HCT116 (cell line): ENCODE measurements around the gene FSHR. TPM values are rescaled to one million over a fixed set of nuclear protein-coding genes. Genes with fewer than 3 reads are reported as not detected.

Experiments used
- ATAC-seq: fragments of 200-7000 bp; cut with Tn5 transposase; 2 replicates; pipeline ENCODE4 v1.9.1; 2020; ENCODE audit warnings: mild to moderate bottlenecking, moderate library complexity
- BruUV-seq: library from RNA; stranded (reverse); fragments of 400-500 nt; replicated peaks from 2 replicates; lab custom pipeline; 2021; lab: Mats Ljungman, UMichigan
- CTCF ChIA-PET: fragments of 300-600 bp; sonication (Branson Sonifier 250); formaldehyde crosslinking; loops from one replicate; lab custom pipeline; 2021; ENCODE audit warnings: antibody characterized with exemption; lab: Charles Lee
- POLR2A ChIA-PET: fragments of 300-600, 350-600 bp; sonication (Branson Sonifier 250); formaldehyde crosslinking; loops from one replicate; lab custom pipeline; 2021; ENCODE audit warnings: antibody characterized with exemption; lab: Charles Lee
- RAD21 ChIA-PET, 2 experiments: fragments of 300-600 bp; sonication (Branson Sonifier 250); formaldehyde crosslinking; loops; one replicate each; lab custom pipeline; 2023; ENCODE audit warnings: low total read pairs in 2 of 2; ENCODE audit not compliant: uncharacterized antibody in 2 of 2, unreplicated experiment in 2 of 2, low non-redundant PET in 1 of 2; lab: Charles Lee
- DNase-seq: peaks from one replicate; pipeline ENCODE4 v3.0.0-alpha.2; 2010; ENCODE audit warnings: low read depth, low spot score
- H2AFZ ChIP-seq: fragments of 200-600 bp; shearing (Covaris generic), sonication (generic); 2 replicates; pipeline ENCODE4 v1.6.1; 2017; ENCODE audit warnings: low read depth, mixed run types, mixed read lengths, antibody characterized with exemption, low read length; ENCODE audit not compliant: poor library complexity, severe bottlenecking
- H3K27ac ChIP-seq: 2 replicates; pipeline ENCODE4 v1.5.1; 2012; ENCODE audit warnings: low read depth, low read length
- H3K27me3 ChIP-seq: fragments of 200-600 bp; sonication (generic); 2 replicates; pipeline ENCODE4 v1.6.1; 2016; ENCODE audit warnings: mixed run types, low read length, mixed read lengths; ENCODE audit not compliant: insufficient read depth
- H3K36me3 ChIP-seq, 2 experiments: fragments of 200-500 bp in 1 of 2; fragments of 200-600 bp in 1 of 2; sonication (Bioruptor generic) in 1 of 2; sonication (generic) in 1 of 2; 2 replicates each; pipeline versions ENCODE4 v1.5.1 to v1.6.1; 2014 to 2016; ENCODE audit warnings: low read length in 2 of 2, inconsistent platforms in 1 of 2, mixed read lengths in 1 of 2, mixed run types in 1 of 2; ENCODE audit not compliant: insufficient read depth in 2 of 2, control insufficient read depth in 1 of 2
- H3K4me1 ChIP-seq, 2 experiments: fragments of 200-600 bp in 1 of 2; sonication (generic) in 1 of 2; 2 replicates each; pipeline versions ENCODE4 v1.5.1 to v1.6.1; 2012 to 2017; ENCODE audit warnings: low read length in 2 of 2, inconsistent platforms in 1 of 2, mild to moderate bottlenecking in 1 of 2, mixed read lengths in 1 of 2, mixed run types in 1 of 2, moderate library complexity in 1 of 2; ENCODE audit not compliant: insufficient read depth in 2 of 2, control insufficient read depth in 1 of 2
- H3K4me2 ChIP-seq: fragments of 200-600 bp; sonication (generic); 2 replicates; pipeline ENCODE4 v1.6.1; 2017; ENCODE audit warnings: mixed run types, low read length, mixed read lengths
- H3K4me3 ChIP-seq, 2 experiments: fragments of 200-600 bp in 1 of 2; sonication (generic) in 1 of 2; replicated peaks in 1 of 2; 2 replicates each; pipeline ENCODE4 v1.5.1; 2011 to 2016; ENCODE audit warnings: low read length in 2 of 2, control low read depth in 1 of 2, low read depth in 1 of 2, mild to moderate bottlenecking in 1 of 2, mixed read lengths in 1 of 2, mixed run types in 1 of 2
- H3K79me2 ChIP-seq: fragments of 200-600 bp; sonication (generic); 2 replicates; pipeline ENCODE4 v1.6.1; 2017; ENCODE audit warnings: mild to moderate bottlenecking, mixed run types, low read length, moderate library complexity, mixed read lengths; ENCODE audit not compliant: insufficient read depth
- H3K9ac ChIP-seq: fragments of 200-600 bp; sonication (generic); 2 replicates; pipeline ENCODE4 v1.6.1; 2016; ENCODE audit warnings: low read length, mixed read lengths
- H3K9me2 ChIP-seq: fragments of 200-600 bp; sonication (generic), shearing (Covaris generic); 2 replicates; pipeline ENCODE4 v1.6.1; 2017; ENCODE audit warnings: mixed run types, mild to moderate bottlenecking, moderate library complexity; ENCODE audit not compliant: insufficient read depth
- H3K9me3 ChIP-seq, 2 experiments: fragments of 200-500 bp in 1 of 2; fragments of 200-600 bp in 1 of 2; sonication (Bioruptor generic) in 1 of 2; sonication (generic) in 1 of 2; 2 replicates each; pipeline ENCODE4 v1.6.1; 2014 to 2017; ENCODE audit warnings: low read length in 2 of 2, mixed read lengths in 2 of 2, inconsistent platforms in 1 of 2, low read depth in 1 of 2, mild to moderate bottlenecking in 1 of 2, mixed run types in 1 of 2, moderate library complexity in 1 of 2; ENCODE audit not compliant: control insufficient read depth in 1 of 2, insufficient read depth in 1 of 2
- H4K20me1 ChIP-seq: fragments of 200-600 bp; sonication (generic), shearing (Covaris generic); 2 replicates; pipeline ENCODE4 v1.6.1; 2017; ENCODE audit warnings: mixed run types, mild to moderate bottlenecking, moderate library complexity; ENCODE audit not compliant: insufficient read depth
- CBX3 ChIP-seq: IDR thresholded peaks from 2 replicates; pipeline ENCODE4 v1.6.1; 2012; ENCODE audit warnings: low read depth
- CTCF ChIP-seq, 3 experiments: fragments of 200-600 bp in 1 of 3; sonication (generic) in 1 of 3; IDR thresholded peaks in 2 of 3; conservative IDR thresholded peaks in 1 of 3; 2 replicates each; pipeline ENCODE4 v1.5.1; 2012 to 2017; ENCODE audit warnings: low read depth in 2 of 3, low read length in 2 of 3, antibody characterized with exemption in 1 of 3, borderline replicate concordance in 1 of 3, control low read depth in 1 of 3, mild to moderate bottlenecking in 1 of 3, mixed read lengths in 1 of 3, mixed run types in 1 of 3, moderate library complexity in 1 of 3; ENCODE audit not compliant: insufficient read depth in 1 of 3
- EGR1 ChIP-seq: IDR thresholded peaks from 2 replicates; pipeline ENCODE4 v1.6.1; 2012; ENCODE audit warnings: low read depth
- FOSL1 ChIP-seq: IDR thresholded peaks from 2 replicates; pipeline ENCODE4 v1.6.1; 2012; ENCODE audit warnings: low read depth
- MAX ChIP-seq: IDR thresholded peaks from 2 replicates; pipeline ENCODE4 v1.6.1; 2012
- SRF ChIP-seq: IDR thresholded peaks from 2 replicates; pipeline ENCODE4 v1.6.1; 2012; ENCODE audit warnings: low read depth
- ZFX ChIP-seq: fragments of 450-650 bp; IDR thresholded peaks from 2 replicates; pipeline ENCODE4 v1.6.1; 2017
- intact Hi-C: fragments of 100-400 bp; cut with micrococcal nuclease; formaldehyde crosslinking; loops from 2 replicates; pipeline ENCODE4 v1.10.0; 2022
- total RNA-seq: library from RNA; stranded (reverse); gene quantifications from one replicate; pipeline ENCODE4 v1.2.1, GENCODE V29; 2021; ENCODE audit not compliant: unreplicated experiment

Gene FSHR
- total RNA-seq, 1 experiment from 2014 or later: not detected

- intact Hi-C loops: no loop called here
- no peak overlapping the region for H3K9ac ChIP-seq
- no peaks in the 10 kb centered on the region for H3K9me2 ChIP-seq
- BruUV-seq: no TSS peak
- no peak overlapping the region for H3K27ac ChIP-seq
- no peak overlapping the region for H3K4me2 ChIP-seq
- POLR2A ChIA-PET: no interaction called here
- ATAC-seq: no peak
- TF ChIP-seq EGR1 (no peak), ZFX (no peak), CTCF (IDR thresholded peaks at IDR 0.05 in 2 of 3, conservative IDR thresholded peaks at IDR 0.05 in 1 of 3; ENCODE audit: borderline replicate concordance in 1 of 3, insufficient read depth in 1 of 3, low read depth in 2 of 3, low read length in 2 of 3) (no peak), FOSL1 (no peak), CBX3 (no peak)
- TF ChIP-seq, all 23 proteins: peak for 0
- no peak overlapping the region for H2AFZ ChIP-seq
- ChIA-PET CTCF (no interaction called here), RAD21 (no interaction called here)
- H4K20me1 ChIP-seq: no peaks in the 10 kb centered on the region
- no peaks in the 10 kb centered on the region for H3K27me3 ChIP-seq
- no peaks in the 10 kb centered on the region for H3K36me3 ChIP-seq
- H3K4me1 ChIP-seq: no peaks in the 10 kb centered on the region
- DNase-seq: no peak
- no peaks in the 10 kb centered on the region for H3K9me3 ChIP-seq
- H3K4me3 ChIP-seq: no peak overlapping the region
- H3K79me2 ChIP-seq: no peaks in the 10 kb centered on the region
Measured at GRCh38 chr2:48979691-48980090, 174.6 kb downstream of the FSHR start.

- no peaks in the 10 kb centered on the region for H3K9me3 ChIP-seq
- no peaks in the 10 kb centered on the region for H3K27me3 ChIP-seq
- no peaks in the 10 kb centered on the region for H3K9me2 ChIP-seq
- no TSS peak for BruUV-seq
- H4K20me1 ChIP-seq: no peaks in the 10 kb centered on the region
- no peak overlapping the region for H3K4me3 ChIP-seq
- no peak overlapping the region for H2AFZ ChIP-seq
- no peak overlapping the region for H3K9ac ChIP-seq
- CTCF ChIA-PET: no interaction called here
- no peaks in the 10 kb centered on the region for H3K79me2 ChIP-seq
- intact Hi-C loops: no loop called here
- RAD21 ChIA-PET: no interaction called here
- ATAC-seq (no peak), DNase-seq (no peak)
- POLR2A ChIA-PET: no interaction called here
- H3K4me2 ChIP-seq: no peak overlapping the region
- no peak for TF ChIP-seq MAX
- TF ChIP-seq SRF: no peak
- H3K36me3 ChIP-seq: no peaks in the 10 kb centered on the region
- H3K4me1 ChIP-seq: no peaks in the 10 kb centered on the region
- no peak overlapping the region for H3K27ac ChIP-seq
Measured at GRCh38 chr2:48978131-48978530, 176.2 kb downstream of the FSHR start.
